GM12864 (cell line): ENCODE measurements around the gene ARHGAP29.

ENCODE experiments used
- DNase-seq: peaks from one replicate; pipeline ENCODE4 v3.0.0-alpha.2; 2011; ENCODE audit warnings: low read depth
- H3K4me3 ChIP-seq: 2 replicates; pipeline ENCODE4 v1.5.1; 2011; ENCODE audit warnings: mild to moderate bottlenecking, low read depth, low read length, control low read depth
- TF ChIP-seq, protein P1 (sequence below): IDR thresholded peaks from 2 replicates; pipeline ENCODE4 v1.5.1; 2011; ENCODE audit warnings: low read depth, mild to moderate bottlenecking, moderate library complexity, low read length, control low read depth, inconsistent platforms; ENCODE audit errors: missing control alignments

Gene ARHGAP29

DNA sequence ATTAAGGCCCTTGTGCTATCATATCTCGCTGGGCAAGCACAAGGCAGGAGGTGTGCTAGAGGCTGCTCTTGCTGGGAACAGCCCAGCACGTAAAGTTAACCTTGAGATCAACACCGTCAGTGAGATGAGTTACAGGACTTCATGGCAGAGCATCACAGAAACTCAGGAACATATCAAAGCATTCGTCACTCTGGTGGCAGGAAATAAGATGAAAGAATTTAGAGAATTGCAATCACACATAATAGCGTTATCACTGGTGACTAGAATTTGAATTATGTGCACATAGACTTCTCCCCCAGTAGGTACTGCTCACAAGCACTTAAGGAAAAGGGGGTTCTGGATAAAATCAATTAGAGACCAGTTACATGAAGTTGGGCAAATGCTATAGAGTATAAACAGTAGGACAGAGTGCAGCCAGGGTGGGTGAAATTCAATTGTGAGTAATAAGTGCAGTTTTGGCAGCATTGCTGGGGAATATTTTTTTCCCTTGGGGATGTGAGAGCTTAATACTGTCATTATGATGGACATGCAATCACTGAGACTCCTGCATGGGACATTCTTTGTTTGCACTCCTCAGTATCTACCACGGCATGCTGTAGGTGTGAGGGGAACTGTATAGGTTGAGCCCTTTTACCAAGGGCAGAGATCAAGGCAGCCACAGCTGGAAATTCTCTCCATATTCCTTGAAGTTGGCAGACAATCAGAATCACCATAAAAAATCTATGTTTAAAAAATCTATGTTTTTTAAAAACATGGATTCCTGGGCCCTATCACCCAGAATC lies 44.2 kb upstream of the ARHGAP29 start:
- no peak overlapping the region for H3K4me3 ChIP-seq
- TF ChIP-seq, protein P1, sequence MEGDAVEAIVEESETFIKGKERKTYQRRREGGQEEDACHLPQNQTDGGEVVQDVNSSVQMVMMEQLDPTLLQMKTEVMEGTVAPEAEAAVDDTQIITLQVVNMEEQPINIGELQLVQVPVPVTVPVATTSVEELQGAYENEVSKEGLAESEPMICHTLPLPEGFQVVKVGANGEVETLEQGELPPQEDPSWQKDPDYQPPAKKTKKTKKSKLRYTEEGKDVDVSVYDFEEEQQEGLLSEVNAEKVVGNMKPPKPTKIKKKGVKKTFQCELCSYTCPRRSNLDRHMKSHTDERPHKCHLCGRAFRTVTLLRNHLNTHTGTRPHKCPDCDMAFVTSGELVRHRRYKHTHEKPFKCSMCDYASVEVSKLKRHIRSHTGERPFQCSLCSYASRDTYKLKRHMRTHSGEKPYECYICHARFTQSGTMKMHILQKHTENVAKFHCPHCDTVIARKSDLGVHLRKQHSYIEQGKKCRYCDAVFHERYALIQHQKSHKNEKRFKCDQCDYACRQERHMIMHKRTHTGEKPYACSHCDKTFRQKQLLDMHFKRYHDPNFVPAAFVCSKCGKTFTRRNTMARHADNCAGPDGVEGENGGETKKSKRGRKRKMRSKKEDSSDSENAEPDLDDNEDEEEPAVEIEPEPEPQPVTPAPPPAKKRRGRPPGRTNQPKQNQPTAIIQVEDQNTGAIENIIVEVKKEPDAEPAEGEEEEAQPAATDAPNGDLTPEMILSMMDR = no peak
- DNase-seq = no peak

DNA sequence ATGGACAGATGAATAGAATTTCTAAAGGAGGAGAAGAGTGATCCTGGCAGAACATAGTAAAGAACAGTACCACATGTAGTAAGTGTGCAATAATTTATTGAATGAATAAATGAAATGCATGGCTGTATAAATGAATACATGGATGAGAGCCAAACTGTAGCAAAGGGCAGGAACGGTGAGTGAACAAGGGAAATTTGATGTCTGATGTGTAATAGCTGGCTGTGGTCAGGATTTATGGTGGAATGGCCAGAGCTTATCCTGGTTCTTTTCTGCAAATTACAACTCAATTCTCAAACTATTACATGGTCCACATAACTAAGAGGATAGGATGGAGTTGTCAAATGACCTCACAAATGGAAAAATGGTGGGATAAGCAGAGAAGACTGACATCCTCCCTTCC lies 43.2 kb upstream of the ARHGAP29 start:
- no peak overlapping the region for H3K4me3 ChIP-seq
- DNase-seq = no peak
- TF ChIP-seq, protein P1 = no peak

DNA sequence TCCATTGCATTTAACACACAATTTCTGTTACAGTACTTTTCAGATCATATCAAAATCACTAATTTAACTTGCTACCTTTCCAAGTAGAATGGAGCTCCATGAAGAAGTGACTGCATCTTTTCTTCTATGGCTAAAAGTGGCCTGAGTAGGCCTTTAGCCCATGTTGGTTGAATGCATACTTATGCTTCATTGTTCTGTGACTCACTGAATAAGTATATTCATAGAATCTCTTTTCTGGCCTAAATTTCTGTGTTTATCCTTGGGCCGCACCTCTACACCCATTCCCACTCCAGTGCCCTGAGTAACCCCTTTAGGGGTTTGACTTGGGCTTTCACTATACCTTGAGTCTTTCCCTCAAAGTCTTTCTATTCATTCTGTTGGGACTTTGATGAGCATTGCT lies 42.1 kb upstream of the ARHGAP29 start:
- TF ChIP-seq, protein P1 = no peak
- no peak for DNase-seq

DNA sequence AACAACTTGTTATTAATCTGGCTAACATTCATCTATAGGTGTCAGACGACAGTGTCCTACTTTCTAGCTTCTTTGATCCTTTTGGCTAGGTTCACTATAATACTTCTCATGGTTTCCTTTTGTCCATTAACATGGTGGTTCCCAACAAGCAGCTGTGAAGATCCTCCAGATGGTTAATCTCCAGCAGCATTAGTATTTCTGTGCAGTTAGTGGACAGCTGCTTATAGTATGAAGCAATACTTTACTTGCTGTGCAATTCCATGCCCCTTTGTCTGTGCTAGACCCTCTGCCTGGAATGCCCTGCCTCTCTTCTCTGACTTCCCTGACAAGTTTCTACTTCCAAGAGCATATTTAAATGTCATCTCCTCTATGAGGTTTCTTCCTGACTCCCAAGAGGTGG lies 41.7 kb upstream of the ARHGAP29 start:
- TF ChIP-seq, protein P1 = no peak
- H3K4me3 ChIP-seq = no peak overlapping the region
- no peak for DNase-seq

More for the DNA sequence above, 42.1 kb upstream of the ARHGAP29 start:
- H3K4me3 ChIP-seq = no peak overlapping the region

DNA sequence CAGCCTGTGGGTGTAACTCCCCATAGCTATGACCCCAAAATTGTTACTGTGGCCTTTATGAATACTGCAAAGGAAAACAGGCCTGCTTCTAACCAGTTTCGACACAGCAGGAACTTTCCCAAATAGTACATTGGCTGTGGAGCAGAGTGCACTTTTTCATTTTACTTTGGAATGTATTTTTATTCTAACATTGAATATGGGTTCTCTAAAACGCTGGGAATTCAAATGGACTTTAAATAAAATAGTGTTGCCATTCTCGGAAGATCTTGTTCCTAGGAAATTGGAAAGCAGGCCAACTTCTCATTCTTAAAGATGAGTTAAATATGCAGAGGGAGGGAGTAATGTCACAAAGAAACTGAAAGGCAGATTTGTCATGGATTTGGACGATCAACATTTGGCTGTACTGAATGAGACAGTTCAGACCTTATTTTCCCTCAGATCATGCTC lies 39.6 kb upstream of the ARHGAP29 start:
- TF ChIP-seq, protein P1 = no peak
- no peak for DNase-seq
- H3K4me3 ChIP-seq = no peak overlapping the region

DNA sequence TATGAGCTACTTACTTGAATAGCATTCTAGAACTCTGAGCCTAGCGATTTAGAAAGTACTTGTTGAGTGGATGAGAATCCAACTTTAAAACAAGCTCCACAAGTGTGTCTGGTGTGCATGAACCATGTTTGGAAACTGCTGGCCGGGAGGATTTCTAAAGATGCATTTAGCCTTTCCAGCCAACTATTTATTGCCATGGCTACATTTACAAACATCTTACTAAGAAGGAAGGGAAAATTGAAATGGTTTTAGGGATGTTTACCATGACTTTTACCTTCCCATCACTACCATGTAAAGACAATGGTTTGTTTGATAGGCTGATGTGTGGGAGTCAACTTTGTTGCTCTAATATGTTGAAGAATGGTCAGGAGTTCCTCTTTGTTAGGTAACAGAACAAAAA lies 37.7 kb upstream of the ARHGAP29 start:
- DNase-seq = no peak
- no peak overlapping the region for H3K4me3 ChIP-seq
- TF ChIP-seq, protein P1 = no peak

DNA sequence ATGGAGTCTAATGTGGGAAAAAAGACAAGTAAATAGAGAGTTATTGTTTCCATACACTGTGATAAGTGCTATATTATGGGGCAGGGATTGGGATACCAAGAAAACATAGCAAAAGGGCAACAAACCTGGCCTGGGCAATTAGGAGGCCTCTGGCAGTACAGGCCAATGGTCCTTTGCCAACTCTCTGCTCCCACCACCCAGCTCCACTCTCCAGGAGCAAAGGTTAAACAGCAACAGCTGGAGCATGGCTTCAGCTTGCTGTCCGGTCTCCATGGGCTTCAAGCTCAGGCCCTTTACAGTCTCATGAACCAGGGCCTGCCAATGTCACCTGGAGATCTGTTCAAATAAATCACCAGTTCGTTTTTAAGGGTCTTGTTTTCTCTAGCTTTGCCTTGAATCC lies 37.2 kb upstream of the ARHGAP29 start:
- TF ChIP-seq, protein P1 = no peak
- DNase-seq = no peak
- no peak overlapping the region for H3K4me3 ChIP-seq
